Measurements from ENCODE around the gene CD276. TPM values are rescaled to one million over a fixed set of nuclear protein-coding genes. Genes with fewer than 3 reads are reported as not detected.

Gene CD276
- total RNA-seq, 2 experiments from 2014 or later, result not detected

DNA sequence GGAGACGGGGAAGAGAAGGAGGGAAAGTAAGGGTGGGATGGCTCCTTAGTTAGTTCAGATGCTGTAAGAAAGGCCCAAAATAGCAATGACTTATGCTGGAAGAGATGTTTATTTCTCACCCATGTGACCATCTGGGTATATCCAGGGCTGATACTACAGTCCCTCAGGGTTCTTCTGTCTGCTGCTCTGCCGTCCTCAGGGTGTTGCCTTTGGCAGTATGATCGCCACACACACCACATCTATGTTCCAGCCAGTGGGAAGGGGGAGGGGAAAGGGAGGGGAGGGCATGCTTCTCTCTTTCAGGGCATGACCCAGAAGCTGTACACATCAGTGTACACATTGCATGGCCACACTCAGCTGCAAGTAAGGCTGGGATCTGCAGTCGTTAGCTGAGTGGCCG lies 10.2 kb downstream of the CD276 start:
- no peak overlapping the region for H2AFZ ChIP-seq (ENCODE audit: low read length)
- no peaks in the 10 kb centered on the region for H3K79me2 ChIP-seq (ENCODE audit: insufficient read depth, low read depth, low read length)
- intact Hi-C loops (cut with micrococcal nuclease; ENCODE audit: unreplicated experiment), result no loop called here
- H3K27ac ChIP-seq (ENCODE audit: low read depth, low read length, poor library complexity, severe bottlenecking), result no peak overlapping the region
- CTCF ChIA-PET (ENCODE audit: unreplicated experiment), result no interaction called here
- POLR2A ChIA-PET, result no interaction called here
- H3K4me2 ChIP-seq (ENCODE audit: low read length), result no peak overlapping the region
- DNase-seq (ENCODE audit: low spot score), result no peak
- H3K9me2 ChIP-seq (ENCODE audit: insufficient read depth, low read length), result no peaks in the 10 kb centered on the region
- no peak for TF ChIP-seq EZH2phosphoT487 (IDR thresholded peaks at IDR 0.05; ENCODE audit: borderline replicate concordance, low read depth, low read length)
- TF ChIP-seq, protein P1, sequence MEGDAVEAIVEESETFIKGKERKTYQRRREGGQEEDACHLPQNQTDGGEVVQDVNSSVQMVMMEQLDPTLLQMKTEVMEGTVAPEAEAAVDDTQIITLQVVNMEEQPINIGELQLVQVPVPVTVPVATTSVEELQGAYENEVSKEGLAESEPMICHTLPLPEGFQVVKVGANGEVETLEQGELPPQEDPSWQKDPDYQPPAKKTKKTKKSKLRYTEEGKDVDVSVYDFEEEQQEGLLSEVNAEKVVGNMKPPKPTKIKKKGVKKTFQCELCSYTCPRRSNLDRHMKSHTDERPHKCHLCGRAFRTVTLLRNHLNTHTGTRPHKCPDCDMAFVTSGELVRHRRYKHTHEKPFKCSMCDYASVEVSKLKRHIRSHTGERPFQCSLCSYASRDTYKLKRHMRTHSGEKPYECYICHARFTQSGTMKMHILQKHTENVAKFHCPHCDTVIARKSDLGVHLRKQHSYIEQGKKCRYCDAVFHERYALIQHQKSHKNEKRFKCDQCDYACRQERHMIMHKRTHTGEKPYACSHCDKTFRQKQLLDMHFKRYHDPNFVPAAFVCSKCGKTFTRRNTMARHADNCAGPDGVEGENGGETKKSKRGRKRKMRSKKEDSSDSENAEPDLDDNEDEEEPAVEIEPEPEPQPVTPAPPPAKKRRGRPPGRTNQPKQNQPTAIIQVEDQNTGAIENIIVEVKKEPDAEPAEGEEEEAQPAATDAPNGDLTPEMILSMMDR (conservative IDR thresholded peaks at IDR 0.05; ENCODE audit: low read length), result no peak
- H3K9me3 ChIP-seq (ENCODE audit: low read length), result no peaks in the 10 kb centered on the region
- no TSS peak for BruUV-seq (replicated peaks)
- no peak overlapping the region for H3K4me3 ChIP-seq (ENCODE audit: low read depth, low read length, poor library complexity, severe bottlenecking)
- H3K4me1 ChIP-seq (ENCODE audit: insufficient read depth, low read length, poor library complexity, severe bottlenecking), result peaks cover 10% of the 10 kb centered on the region
- no peaks in the 10 kb centered on the region for H4K20me1 ChIP-seq (ENCODE audit: insufficient read depth, low read length)
- no peaks in the 10 kb centered on the region for H3K36me3 ChIP-seq (ENCODE audit: insufficient read depth, low read length)

DNA sequence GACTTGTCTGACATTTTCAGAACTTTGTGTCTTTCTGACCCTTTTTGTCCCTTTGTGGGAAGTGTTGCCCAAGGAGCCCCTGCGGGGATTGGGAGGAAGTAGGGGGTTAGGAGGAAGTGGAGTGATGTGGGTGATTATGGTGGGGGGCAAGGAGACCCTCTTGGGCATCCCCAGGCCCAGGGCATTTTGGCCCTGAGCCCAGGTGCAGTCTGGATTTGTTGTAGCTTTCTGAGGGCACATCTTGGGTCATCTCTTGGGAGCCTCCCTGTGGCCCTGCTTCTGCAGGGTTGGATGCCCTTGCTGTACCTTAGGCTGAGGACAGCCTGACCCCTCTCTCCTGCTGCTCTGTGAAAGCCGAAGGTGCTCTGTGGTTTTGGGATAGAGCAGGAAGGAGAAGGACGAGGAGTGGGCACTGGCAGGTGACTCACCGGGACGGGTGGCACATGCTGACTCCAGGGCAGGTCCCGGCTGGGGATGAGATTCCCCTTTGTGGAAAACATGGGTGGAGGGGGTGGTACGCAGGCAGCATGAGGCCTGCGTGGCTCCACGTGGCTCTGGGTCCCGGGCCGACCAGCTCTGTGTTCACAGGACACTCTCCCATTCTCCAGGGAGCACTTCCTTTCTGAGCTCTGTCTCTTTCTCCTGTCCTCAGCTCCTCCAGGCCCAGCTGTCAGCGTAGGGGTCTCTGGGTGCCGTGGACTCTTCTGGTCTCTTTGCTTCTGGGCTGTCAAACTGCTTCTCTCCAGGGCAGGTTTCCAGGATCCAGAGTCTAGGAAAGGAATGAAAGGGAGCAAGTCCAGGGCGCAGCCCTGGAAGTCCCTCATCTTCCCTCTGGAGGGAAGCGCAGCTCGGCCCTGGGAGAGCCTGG lies 11.8 kb downstream of the CD276 start:
- no peak overlapping the region for H2AFZ ChIP-seq (ENCODE audit: low read length)
- POLR2A ChIA-PET, result no interaction called here

More for the DNA sequence above, 11.8 kb downstream of the CD276 start:
- H3K36me3 ChIP-seq (ENCODE audit: insufficient read depth, low read length), result no peaks in the 10 kb centered on the region
- no peaks in the 10 kb centered on the region for H3K9me3 ChIP-seq (ENCODE audit: low read length)
- no peaks in the 10 kb centered on the region for H4K20me1 ChIP-seq (ENCODE audit: insufficient read depth, low read length)
- no peaks in the 10 kb centered on the region for H3K79me2 ChIP-seq (ENCODE audit: insufficient read depth, low read depth, low read length)
- TF ChIP-seq, protein P1 (conservative IDR thresholded peaks at IDR 0.05; ENCODE audit: low read length), result no peak
- TF ChIP-seq EZH2phosphoT487 (IDR thresholded peaks at IDR 0.05; ENCODE audit: borderline replicate concordance, low read depth, low read length), result no peak
- H3K27ac ChIP-seq (ENCODE audit: low read depth, low read length, poor library complexity, severe bottlenecking), result no peak overlapping the region
- CTCF ChIA-PET (ENCODE audit: unreplicated experiment), result no interaction called here
- H3K9me2 ChIP-seq (ENCODE audit: insufficient read depth, low read length), result no peaks in the 10 kb centered on the region
- no peak overlapping the region for H3K4me2 ChIP-seq (ENCODE audit: low read length)
- no peak for DNase-seq (ENCODE audit: low spot score)
- intact Hi-C loops (cut with micrococcal nuclease; ENCODE audit: unreplicated experiment), result no loop called here
- BruUV-seq (replicated peaks), result no TSS peak
- peaks cover 10% of the 10 kb centered on the region for H3K4me1 ChIP-seq (ENCODE audit: insufficient read depth, low read length, poor library complexity, severe bottlenecking)
- H3K4me3 ChIP-seq (ENCODE audit: low read depth, low read length, poor library complexity, severe bottlenecking), result no peak overlapping the region

Measured in OCI-LY7 (cell line).